HG03521 (cell line): ENCODE results near the gene LILRA1.
"Not testable (repeated sequence)": the region's sequence is repeated elsewhere in the genome, so short reads cannot be mapped to it uniquely, and the experiment has no call there.

Experiments
- ATAC-seq: cut with Tn5 transposase; IDR thresholded peaks from one replicate; pipeline ENCODE4 v1.9.1; 2021; ENCODE audit warnings: mild to moderate bottlenecking, moderate library complexity; ENCODE audit not compliant: unreplicated experiment

Gene LILRA1

DNA sequence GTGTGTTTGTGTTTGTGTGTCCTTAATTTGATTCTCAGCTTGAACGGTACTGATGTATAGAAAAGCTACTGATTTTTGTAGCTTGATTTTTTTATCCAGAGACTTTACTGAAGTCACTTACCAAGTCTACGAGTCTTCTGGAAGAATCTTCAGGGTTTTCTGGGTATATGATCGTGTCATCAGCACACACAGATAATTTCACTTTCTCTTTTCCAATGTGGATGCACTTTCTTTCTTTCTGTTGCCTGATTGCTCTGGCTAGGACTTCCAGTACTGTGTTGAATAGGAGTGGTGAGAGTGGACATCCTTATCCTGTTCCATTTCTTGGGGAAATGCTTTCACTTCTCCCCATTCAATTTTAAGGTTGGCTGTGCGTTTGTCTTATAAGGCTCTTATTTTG is 29.0 kb downstream of the LILRA1 start:
- ATAC-seq, result no peak

DNA sequence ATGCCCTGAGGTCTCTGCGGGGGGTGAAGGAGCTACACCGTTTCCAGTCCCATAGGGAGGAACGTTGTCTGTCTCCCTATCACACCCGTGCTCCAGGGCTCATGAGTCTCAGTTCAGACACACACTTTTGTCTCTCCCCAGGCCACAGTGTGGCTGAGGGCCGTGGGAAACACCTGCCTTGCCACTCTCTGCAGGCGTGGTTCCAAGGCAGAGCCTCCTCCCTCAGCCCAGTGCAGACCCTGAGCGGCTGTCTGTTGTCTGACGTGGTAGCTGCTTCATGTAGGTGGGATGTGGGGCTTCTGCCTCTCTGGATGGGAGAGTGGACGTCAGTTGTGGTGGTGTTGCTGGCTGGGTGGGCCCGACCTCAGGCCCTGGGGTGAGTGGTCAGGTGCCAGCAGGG is 30.8 kb downstream of the LILRA1 start:
- not testable (repeated sequence) for ATAC-seq

DNA sequence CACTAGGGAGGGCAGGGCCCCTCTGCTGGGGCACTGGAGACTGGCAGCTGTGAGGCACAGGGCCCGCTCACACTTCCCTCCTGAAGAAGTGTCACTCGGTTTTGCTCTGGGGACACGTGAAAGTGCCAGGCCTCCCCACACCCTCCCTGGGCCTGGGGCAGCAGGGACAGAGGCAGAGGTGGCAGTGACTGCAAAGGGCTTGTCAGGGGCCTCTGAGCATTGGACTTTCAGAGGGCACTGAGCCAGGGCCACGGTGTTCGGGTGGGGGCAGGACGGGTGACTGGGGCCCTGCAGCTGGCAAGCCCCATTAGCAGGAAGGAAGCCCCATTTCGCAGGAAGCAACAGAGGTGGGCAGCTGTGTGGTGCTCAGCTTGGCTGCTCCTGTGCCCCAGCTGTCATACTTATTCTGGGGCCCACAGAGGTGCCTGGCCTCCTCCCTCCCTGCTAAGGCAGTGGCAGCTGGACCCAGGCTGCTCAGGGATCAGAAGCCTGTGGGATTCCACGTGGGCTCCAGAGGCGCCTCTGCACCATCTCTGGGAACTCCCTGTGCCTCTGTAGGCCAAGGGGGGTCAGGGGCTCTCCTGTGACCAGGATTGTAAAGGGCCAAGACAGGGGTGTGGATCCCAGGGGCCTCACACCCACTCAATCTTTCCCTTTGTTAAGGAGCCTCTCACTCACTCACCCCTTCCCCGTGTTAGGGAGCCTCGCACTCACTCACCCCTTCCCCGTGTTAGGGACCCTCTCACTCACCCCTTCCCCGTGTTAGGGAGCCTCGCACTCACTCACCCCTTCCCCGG is 31.7 kb downstream of the LILRA1 start:
- not testable (repeated sequence) for ATAC-seq

DNA sequence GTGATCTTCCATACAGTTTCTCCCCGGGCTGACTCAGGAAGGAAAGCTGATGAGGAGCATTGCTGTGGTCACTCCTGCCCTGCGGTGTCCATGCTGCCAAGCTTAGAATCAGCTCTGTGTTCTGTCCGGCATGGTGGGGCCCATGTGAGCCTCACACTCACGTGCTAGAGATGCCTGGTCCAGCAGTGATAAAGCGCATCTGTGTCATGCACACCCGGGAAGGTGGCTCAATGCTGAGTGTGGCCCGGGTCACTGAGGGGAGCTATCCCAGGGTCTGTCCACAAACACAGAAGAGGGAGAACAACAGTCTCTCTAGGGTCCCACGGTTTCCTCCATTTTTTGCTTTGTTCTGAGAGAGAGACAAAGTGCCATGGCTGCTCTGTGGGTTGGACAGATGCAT is 33.3 kb downstream of the LILRA1 start:
- no peak for ATAC-seq

DNA sequence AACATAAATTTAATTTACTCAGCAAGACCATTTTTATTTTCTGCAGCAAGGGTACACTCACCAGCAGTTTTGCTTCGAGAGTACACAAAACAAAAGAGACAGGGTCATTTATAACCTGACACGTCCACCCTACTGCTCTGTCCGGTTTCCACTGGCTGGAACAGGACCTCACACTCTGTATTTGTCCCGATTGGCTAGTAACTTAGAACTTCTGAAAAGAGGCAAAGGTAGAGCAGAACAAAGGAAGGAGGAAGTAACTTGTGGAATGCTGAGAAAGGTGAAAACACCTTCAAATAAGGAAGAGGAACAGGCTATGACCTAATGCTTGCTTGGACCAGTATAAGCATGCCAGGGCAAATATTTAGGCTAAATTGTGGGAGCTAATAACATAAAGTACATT is 34.5 kb downstream of the LILRA1 start:
- not testable (repeated sequence) for ATAC-seq

DNA sequence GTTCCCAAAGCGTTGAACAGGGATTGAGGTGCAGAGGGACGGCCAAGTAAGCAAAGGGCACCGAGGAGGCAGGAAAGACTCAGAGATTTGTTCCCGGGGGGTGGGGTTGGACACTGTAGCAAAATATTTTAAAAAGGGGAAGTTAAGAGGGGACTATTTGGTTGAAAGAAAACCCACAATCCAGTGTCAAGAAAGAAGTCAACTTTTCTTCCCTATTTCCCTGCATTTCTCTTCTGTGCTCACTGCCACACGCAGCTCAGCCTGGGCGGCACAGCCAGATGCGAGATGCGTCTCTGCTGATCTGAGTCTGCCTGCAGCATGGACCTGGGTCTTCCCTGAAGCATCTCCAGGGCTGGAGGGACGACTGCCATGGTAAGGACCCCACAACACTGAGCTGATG is 36.8 kb downstream of the LILRA1 start, which contains the start of gene LILRB1:
LILRB1 (plus strand) TSS at position 223 of the 400 bp plus-strand sequence. CDS start 590 bp downstream, outside the sequence.
- not testable (repeated sequence) for ATAC-seq

DNA sequence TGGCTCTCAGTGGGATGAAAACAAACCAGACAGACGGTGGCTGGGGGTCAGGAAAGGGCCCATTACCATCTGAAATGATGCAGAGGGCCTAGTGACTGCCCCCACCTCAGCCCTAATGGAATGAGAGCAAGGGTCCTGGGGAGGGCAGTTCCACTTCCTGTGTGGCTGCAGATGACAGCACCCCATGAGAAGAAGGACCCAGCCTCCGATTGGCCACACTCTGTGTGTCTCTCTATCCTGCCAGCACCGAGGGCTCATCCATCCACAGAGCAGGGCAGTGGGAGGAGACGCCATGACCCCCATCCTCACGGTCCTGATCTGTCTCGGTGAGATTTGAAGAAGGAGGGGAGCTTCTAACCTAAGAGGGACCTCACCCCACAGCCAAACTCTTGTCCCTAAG is 37.4 kb downstream of the LILRA1 start:
- ATAC-seq, result no peak

DNA sequence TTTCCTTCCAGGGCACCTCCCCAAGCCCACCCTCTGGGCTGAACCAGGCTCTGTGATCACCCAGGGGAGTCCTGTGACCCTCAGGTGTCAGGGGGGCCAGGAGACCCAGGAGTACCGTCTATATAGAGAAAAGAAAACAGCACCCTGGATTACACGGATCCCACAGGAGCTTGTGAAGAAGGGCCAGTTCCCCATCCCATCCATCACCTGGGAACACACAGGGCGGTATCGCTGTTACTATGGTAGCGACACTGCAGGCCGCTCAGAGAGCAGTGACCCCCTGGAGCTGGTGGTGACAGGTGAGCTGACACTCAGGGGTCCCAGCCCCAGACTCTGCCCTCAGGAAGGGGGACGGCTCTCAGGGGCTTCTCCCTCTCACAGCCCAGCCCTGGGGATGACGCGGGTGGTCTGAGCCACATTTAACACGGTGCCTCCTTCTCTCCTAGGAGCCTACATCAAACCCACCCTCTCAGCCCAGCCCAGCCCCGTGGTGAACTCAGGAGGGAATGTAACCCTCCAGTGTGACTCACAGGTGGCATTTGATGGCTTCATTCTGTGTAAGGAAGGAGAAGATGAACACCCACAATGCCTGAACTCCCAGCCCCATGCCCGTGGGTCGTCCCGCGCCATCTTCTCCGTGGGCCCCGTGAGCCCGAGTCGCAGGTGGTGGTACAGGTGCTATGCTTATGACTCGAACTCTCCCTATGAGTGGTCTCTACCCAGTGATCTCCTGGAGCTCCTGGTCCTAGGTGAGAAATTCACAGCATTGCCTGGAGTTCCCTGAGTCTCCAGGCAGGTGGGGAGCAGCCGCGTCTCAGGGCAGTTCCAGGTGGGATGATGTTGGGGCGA is 38.3 kb downstream of the LILRA1 start:
- ATAC-seq, result not testable (repeated sequence)

DNA sequence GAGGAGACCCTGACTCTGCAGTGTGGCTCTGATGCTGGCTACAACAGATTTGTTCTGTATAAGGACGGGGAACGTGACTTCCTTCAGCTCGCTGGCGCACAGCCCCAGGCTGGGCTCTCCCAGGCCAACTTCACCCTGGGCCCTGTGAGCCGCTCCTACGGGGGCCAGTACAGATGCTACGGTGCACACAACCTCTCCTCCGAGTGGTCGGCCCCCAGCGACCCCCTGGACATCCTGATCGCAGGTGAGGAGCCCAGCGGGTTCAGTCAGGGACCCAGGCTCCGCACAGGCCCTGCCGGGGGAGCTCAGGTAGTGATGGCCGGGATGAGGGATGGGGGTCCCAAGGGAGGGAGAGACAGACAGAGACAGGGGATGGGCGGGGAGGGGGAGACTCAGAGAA is 39.1 kb downstream of the LILRA1 start:
- ATAC-seq, result not testable (repeated sequence)

DNA sequence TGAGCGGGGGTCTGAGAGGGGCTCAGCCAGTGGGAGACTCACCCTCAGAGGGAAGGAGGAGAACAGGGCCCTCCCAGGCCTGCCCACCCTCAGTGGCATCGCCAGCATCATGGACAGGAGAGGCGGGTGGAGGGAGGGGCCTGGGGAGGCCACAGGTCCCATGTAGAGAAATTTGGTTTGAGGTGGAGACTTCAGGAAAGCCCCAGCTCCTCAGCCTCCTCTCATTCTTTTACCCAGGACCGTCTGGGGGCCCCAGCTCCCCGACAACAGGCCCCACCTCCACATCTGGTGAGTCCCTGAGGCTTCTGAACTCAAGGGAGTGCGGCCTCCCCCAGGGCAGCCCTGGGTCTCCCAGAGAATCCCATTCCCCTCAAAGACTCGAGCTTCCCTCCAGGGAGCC is 40.0 kb downstream of the LILRA1 start:
- ATAC-seq, result no peak

DNA sequence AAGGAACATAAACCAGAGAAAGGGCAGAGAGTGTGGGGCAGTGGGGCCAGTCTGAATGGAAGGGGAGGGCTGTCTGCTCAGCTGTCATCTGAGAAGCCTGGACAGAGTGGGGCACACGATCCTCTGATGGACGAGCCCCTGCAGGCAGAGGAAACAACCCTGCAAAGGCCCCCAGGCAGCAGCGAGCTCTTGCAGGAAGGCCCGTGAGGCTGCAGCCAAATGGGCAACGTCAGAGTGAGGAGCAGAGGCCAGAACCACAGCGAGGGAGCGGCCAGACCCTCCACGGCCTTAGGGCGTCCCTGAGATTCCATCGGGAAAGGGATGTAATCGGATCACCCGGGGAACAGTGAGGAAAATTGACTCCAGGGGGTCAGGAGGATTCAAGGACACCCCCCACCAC is 42.6 kb downstream of the LILRA1 start:
- not testable (repeated sequence) for ATAC-seq

DNA sequence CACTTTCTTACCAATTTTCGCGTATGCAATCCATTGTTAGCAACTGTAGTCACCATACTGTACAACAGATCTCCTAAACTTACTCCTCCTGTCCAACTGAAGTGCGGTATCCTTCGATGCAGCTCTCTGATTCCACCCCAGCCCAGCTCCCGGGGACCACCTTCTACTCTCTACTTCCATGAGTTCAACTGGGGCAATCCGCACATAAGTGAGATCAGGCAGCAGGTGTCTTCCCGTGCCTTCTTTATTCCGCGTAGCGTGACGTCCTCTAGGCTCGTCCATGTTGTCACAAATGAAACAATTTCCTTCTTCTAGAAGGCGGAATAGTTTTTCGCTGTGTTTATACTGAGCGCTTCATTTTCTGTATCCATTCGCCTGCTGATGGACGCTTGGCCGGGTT is 45.3 kb downstream of the LILRA1 start:
- ATAC-seq, result no peak

DNA sequence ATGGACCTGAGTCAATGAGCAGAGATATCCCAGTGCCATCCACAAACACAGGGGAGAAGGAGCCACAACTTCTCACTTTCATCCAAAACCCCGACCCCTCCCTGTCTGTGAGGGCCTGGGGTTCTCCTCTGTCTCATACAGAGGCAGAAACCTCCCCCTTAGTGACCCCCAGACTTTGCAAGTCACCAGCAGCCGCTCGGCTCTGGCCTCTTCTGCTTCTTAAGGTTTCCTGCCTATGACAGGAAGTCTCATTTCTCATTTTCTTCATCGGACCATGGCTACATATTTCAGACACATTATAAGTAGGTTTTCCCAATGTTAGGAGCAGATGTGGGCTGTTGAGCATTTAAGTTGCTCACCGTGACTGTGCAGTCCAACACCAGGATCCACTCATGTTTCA is 49.5 kb downstream of the LILRA1 start:
- ATAC-seq, result not testable (repeated sequence)

DNA sequence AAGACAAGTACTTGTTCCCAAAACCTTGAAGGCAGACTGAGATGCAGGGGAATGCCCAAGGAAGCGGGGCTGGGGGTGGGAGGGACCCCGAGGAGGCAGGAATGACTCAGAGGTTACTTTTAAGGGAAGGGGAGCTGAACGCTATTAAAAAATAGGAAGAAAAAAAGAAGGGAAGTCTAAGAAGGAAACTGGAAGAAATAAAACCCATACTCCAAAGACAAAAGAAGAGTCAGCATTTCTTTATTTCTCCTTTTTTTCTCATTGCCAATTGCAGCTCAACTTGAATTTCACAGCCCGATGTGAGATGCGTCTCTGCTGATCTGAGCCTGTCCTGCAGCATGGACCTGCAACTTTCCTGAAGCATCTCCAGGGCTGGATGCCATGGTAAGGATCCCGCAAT is 50.2 kb downstream of the LILRA1 start:
- ATAC-seq, result not testable (repeated sequence)

DNA sequence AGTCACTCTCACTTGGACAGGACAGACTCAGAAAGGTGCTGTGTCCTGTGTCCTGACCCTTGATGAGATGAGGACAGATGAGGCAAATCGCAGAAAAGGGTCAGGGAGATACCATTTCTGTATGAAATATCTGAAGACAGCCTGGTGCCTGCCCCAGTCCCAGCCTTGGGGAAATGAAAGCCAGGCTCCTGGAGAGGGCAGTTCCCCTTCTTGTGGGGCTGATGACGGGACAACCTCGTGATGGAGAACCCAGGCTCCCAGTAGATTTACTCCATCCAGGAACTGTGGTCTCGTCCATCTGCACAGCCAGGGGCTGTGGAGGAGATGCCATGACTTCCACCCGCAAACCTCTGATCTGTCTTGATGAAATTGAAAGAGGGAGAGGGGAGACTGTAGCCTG is 50.6 kb downstream of the LILRA1 start:
- no peak for ATAC-seq

DNA sequence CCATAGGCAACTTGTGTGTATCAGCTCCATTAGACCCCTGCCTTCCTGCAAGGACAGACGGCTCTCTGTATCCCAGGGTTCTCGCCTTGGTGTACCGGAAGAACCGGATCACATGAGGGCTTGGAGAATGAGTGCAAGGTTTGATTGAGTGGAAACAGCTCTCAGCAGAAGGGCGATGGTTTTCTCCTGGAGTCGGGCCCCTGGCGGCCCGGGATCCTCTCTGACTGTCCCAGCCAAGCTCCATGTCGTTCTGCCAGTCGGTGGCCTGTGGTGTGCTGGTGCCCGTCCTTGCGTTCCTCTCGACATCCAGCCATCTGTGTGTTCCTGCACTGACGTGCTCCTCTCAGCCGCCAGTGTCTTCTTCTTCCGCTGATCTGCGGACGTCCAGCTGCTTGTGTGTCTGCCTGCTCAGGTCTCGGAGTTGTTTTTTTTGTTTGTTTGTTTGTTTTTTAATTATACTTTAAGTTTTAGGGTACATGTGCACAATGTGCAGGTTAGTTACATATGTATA is 53.0 kb downstream of the LILRA1 start:
- no peak for ATAC-seq

DNA sequence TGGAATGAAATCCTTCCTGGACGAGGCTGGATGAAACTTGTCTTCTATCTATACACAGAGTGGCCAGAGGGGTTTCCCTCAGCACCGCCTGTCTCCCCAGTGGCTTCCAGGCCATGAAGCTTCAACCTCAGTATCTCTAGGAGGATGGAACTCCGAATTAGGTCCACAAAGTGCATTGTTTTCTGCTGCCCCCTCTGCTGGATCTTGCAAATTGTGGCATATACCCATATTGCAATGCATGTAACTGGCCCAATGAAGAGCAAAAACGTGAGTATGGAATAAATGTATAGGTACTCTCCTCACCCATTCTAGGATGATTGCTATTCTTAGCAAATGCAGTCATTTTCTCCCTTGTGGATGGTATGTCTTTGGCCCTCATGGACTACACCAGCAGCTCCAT is 54.7 kb downstream of the LILRA1 start:
- no peak for ATAC-seq

DNA sequence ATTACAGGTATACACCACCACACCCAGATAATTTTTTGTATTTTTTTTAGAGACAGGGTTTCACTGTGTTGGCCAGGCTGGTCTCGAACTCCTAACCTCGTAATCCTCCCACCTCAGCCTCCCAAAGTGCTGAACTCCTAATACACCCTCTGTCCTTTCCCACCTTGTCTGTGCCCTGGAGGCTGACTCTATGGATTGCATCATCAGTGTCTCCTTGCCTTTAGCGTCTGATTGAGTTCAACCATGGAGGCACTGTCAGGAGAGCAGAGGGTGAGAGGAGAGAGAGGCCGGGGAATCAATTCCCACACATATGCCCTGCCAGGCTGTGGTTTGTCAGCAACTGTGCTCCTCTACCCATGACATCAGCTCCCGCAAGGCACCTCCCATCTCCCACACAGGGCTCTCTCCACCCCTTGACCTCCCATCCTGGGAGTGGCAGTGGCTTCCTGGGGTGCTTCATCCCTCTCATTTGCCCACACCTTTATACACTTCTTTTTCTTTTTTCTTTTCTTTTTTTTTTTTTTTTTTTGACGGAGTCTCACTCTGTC is 56.8 kb downstream of the LILRA1 start:
- ATAC-seq, result no peak
